A549 (cell line): ENCODE data around the gene ADARB2. TPM values are rescaled to one million over a fixed set of nuclear protein-coding genes. Genes with fewer than 3 reads are reported as not detected.

Source experiments
- ATAC-seq, 2 experiments: fragments of 200-7000 bp in 1 of 2; fragments of >200 bp in 1 of 2; cut with Nextera tagmentation in 1 of 2; cut with Tn5 transposase in 1 of 2; 3 replicates each; pipeline versions ENCODE4 v1.8.0 to v1.9.1; 2018 to 2020; ENCODE audit warnings: mild to moderate bottlenecking in 1 of 2, moderate library complexity in 1 of 2
- CTCF ChIA-PET: fragments of 300-600 bp; sonication (Branson Sonifier 250); formaldehyde crosslinking; extraction: SDS; loops from one replicate; lab custom pipeline; 2021; ENCODE audit warnings: antibody characterized with exemption, inconsistent platforms; lab: Yijun Ruan, JAX
- POLR2A ChIA-PET: fragments of 350-600 bp; formaldehyde crosslinking; extraction: SDS; loops from one replicate; lab custom pipeline; 2021; ENCODE audit warnings: antibody characterized with exemption, inconsistent platforms; lab: Yijun Ruan, JAX
- DNase-seq, 2 experiments: peaks; one replicate each; pipeline versions ENCODE4 v3.0.0 to v3.0.0-alpha.2; 2011 to 2016; ENCODE audit warnings: low read depth in 1 of 2, low spot score in 1 of 2
- FAIRE-seq: peaks from 2 replicates; lab custom pipeline; 2011; peaks lifted over from hg19 to GRCh38; lab: Jason Lieb, UNC
- H3K27ac ChIP-seq, 2 experiments: fragments of >200 bp; sonication (Bioruptor Twin); formaldehyde crosslinking; 3 replicates each; pipeline ENCODE4 v1.5.1; 2016 to 2017
- H3K4me1 ChIP-seq: fragments of >200 bp; sonication (Bioruptor Twin); formaldehyde crosslinking; 3 replicates; pipeline ENCODE4 v1.6.1; 2016
- H3K4me2 ChIP-seq: fragments of >200 bp; sonication (Bioruptor Twin); formaldehyde crosslinking; 3 replicates; pipeline ENCODE4 v1.6.1; 2016
- H3K4me3 ChIP-seq: fragments of >200 bp; sonication (Bioruptor Twin); formaldehyde crosslinking; 3 replicates; pipeline ENCODE4 v1.5.1; 2016
- H3K9me3 ChIP-seq: fragments of >200 bp; sonication (Bioruptor Twin); formaldehyde crosslinking; 3 replicates; pipeline ENCODE4 v1.6.1; 2016
- BHLHE40 ChIP-seq: IDR thresholded peaks from 2 replicates; pipeline ENCODE4 v1.6.1; 2012; ENCODE audit warnings: low read depth, low read length, inconsistent platforms
- CBX8 ChIP-seq: fragments of 200-600 bp; sonication (generic); IDR thresholded peaks from 2 replicates; pipeline ENCODE4 v1.6.1; 2016
- CEBPB ChIP-seq, 2 experiments: fragments of >200 bp in 1 of 2; sonication (Bioruptor Twin) in 1 of 2; formaldehyde crosslinking in 1 of 2; IDR thresholded peaks; 2 replicates each; pipeline ENCODE4 v1.6.1; 2012 to 2016
- CHD2 ChIP-seq: fragments of 150-350 bp; IDR thresholded peaks from 2 replicates; pipeline ENCODE4 v1.6.1; 2014; ENCODE audit warnings: low read length; ENCODE audit not compliant: partially characterized antibody
- EHF ChIP-seq: fragments of 250-450 bp; sonication (Bioruptor Pico); IDR thresholded peaks from 2 replicates; pipeline ENCODE4 v1.5.0; 2020; ENCODE audit warnings: mild to moderate bottlenecking
- EP300 ChIP-seq, 2 experiments: fragments of >200 bp; sonication (Bioruptor Twin); formaldehyde crosslinking; IDR thresholded peaks; 2 replicates in 1 of 2; 3 replicates in 1 of 2; pipeline ENCODE4 v1.6.1; 2016 to 2017
- FOXS1 ChIP-seq: fragments of 250-450 bp; sonication (Bioruptor Pico); IDR thresholded peaks from 2 replicates; pipeline ENCODE4 v1.5.0; 2020; ENCODE audit warnings: mild to moderate bottlenecking, moderate library complexity
- GATA3 ChIP-seq: IDR thresholded peaks from 2 replicates; pipeline ENCODE4 v1.6.1; 2012; ENCODE audit warnings: borderline replicate concordance
- HDAC2 ChIP-seq: fragments of 200-600 bp; sonication (generic); IDR thresholded peaks from 2 replicates; pipeline ENCODE4 v1.6.1; 2016
- JUN ChIP-seq, 2 experiments: fragments of >200 bp; sonication (Bioruptor Twin); formaldehyde crosslinking; IDR thresholded peaks; 2 replicates in 1 of 2; 3 replicates in 1 of 2; pipeline ENCODE4 v1.6.1; 2016 to 2017
- KDM1A ChIP-seq: fragments of 200-600 bp; sonication (generic); IDR thresholded peaks from 2 replicates; pipeline ENCODE4 v1.6.1; 2016; ENCODE audit warnings: low read depth, mild to moderate bottlenecking
- MYC ChIP-seq: IDR thresholded peaks from 2 replicates; pipeline ENCODE4 v1.6.1; 2012; ENCODE audit warnings: mild to moderate bottlenecking, inconsistent platforms, low read length, improper control_type of control experiment, borderline replicate concordance
- NFE2L2 ChIP-seq: fragments of 150-350 bp; conservative IDR thresholded peaks from 2 replicates; pipeline ENCODE4 v1.6.1; 2014; ENCODE audit warnings: low read length
- NR3C1 ChIP-seq: fragments of >200 bp; sonication (Bioruptor Twin); formaldehyde crosslinking; IDR thresholded peaks from 3 replicates; pipeline ENCODE4 v1.6.1; 2017
- POLR2A ChIP-seq: IDR thresholded peaks from 2 replicates; pipeline ENCODE4 v1.6.1; 2012; ENCODE audit warnings: mild to moderate bottlenecking, low read length
- POLR2AphosphoS2 ChIP-seq: conservative IDR thresholded peaks from 2 replicates; pipeline ENCODE4 v1.6.1; 2012; ENCODE audit warnings: low read length, improper control_type of control experiment, inconsistent platforms
- RCOR1 ChIP-seq: fragments of 150-350 bp; IDR thresholded peaks from 2 replicates; pipeline ENCODE4 v1.6.1; 2014; ENCODE audit warnings: antibody characterized with exemption, low read length, low read depth
- RFX5 ChIP-seq: fragments of 450-650 bp; IDR thresholded peaks from 2 replicates; pipeline ENCODE4 v1.7.1; 2014; ENCODE audit warnings: antibody characterized with exemption, mild to moderate bottlenecking, moderate library complexity
- SMC3 ChIP-seq: fragments of >200 bp; sonication (Bioruptor Twin); formaldehyde crosslinking; IDR thresholded peaks from 3 replicates; pipeline ENCODE4 v1.6.1; 2018; ENCODE audit warnings: inconsistent platforms
- SREBF2 ChIP-seq: fragments of 450-650 bp; IDR thresholded peaks from 2 replicates; pipeline ENCODE4 v1.6.1; 2014; ENCODE audit warnings: mild to moderate bottlenecking, moderate library complexity
- ZC3H11A ChIP-seq: fragments of 450-650 bp; IDR thresholded peaks from 2 replicates; pipeline ENCODE4 v1.6.1; 2014; ENCODE audit warnings: antibody characterized with exemption, mild to moderate bottlenecking
- ZFP36 ChIP-seq: fragments of 450-650 bp; IDR thresholded peaks from 2 replicates; pipeline ENCODE4 v1.6.1; 2014; ENCODE audit warnings: borderline replicate concordance; ENCODE audit not compliant: partially characterized antibody
- WGBS: methylation state at CpG from one replicate; pipeline ENCODE4 v1.1.6; 2017; ENCODE audit errors: missing lambda C conversion rate; 5-methylcytosine and 5-hydroxymethylcytosine counted together
- polyA plus RNA-seq, 4 experiments: library from polyadenylated mRNA; depleted of rRNA in 3 of 4; stranded (reverse); fragments of >200 nt; fragmentation: RNase III in 1 of 4; extraction: RNeasy Plus Mini Kit Qiagen cat#74134 plus additional on column Dnase treatment in 1 of 4; gene quantifications; 2 replicates in 3 of 4; 3 replicates in 1 of 4; pipeline ENCODE4 v1.2.3, GENCODE V29; 2011 to 2017
- TF ChIP-seq, protein P1 (sequence below): fragments of >200 bp; sonication (Bioruptor Twin); formaldehyde crosslinking; IDR thresholded peaks from 3 replicates; pipeline ENCODE4 v1.6.1; 2016
- TF ChIP-seq, protein P2 (sequence below): fragments of 250-450 bp; sonication (Bioruptor Pico); IDR thresholded peaks from 2 replicates; pipeline ENCODE4 v1.5.0; 2020; ENCODE audit warnings: low read depth, mild to moderate bottlenecking, moderate library complexity

The ADARB2 gene
- polyA plus RNA-seq, 2 of the 4 experiments (the other 2 are of a cell fraction) = not detected

DNA sequence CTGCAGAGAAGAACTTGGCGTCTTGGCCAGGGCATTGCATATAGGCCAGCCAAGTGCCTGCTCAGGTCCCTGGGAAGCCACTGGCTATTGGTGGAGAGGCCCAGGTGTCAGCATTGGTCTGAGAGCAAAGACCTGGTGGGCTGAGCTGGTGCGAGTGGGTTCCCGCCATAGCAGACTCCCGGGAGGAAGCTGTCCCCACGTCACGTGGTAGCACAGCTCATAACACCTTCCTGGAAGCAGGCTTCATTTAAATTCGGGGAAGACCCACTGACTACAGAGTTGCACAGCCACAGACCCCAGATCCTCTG, 550.7 kb downstream of the ADARB2 start:
- H3K4me1 ChIP-seq = no peaks in the 10 kb centered on the region
- 49% methylated on average over 7 of the region's 7 CpGs for WGBS
- ChIA-PET POLR2A (no interaction called here), CTCF (no interaction called here)
- no peak overlapping the region for H3K4me2 ChIP-seq
- no peak overlapping the region for H3K4me3 ChIP-seq
- DNase-seq (no peak), ATAC-seq (no peak), FAIRE-seq (no peak)
- H3K9me3 ChIP-seq = no peaks in the 10 kb centered on the region
- TF ChIP-seq MYC = no peak
- no peak for TF ChIP-seq NR3C1
- TF ChIP-seq ZFP36 = no peak
- no peak for TF ChIP-seq POLR2A
- H3K27ac ChIP-seq = no peak overlapping the region

- H3K4me3 ChIP-seq = no peak overlapping the region
- DNase-seq (no peak), ATAC-seq (no peak), FAIRE-seq (no peak)
- 41% methylated on average over 16 of the region's 24 CpGs for WGBS
- POLR2A ChIA-PET = no interaction called here
- TF ChIP-seq NFE2L2 (no peak), CEBPB (IDR thresholded peaks at IDR 0.05) (no peak)
- no peaks in the 10 kb centered on the region for H3K4me1 ChIP-seq
- CTCF ChIA-PET = no interaction called here
- H3K4me2 ChIP-seq = no peak overlapping the region
- no peaks in the 10 kb centered on the region for H3K9me3 ChIP-seq
- H3K27ac ChIP-seq = no peak overlapping the region
Measured at GRCh38 chr10:1185911-1186682, 551.2 kb downstream of the ADARB2 start.

- Histone ChIP-seq H3K9me3 (no peaks in the 10 kb centered on the region), H3K4me2 (no peak overlapping the region), H3K27ac (no peak overlapping the region), H3K4me1 (no peaks in the 10 kb centered on the region)
- ChIA-PET POLR2A (no interaction called here), CTCF (no interaction called here)
- no peak for FAIRE-seq
- ATAC-seq = no peak; a peak in 1 of 6 replicates
- no peak for DNase-seq
- no peak for TF ChIP-seq RCOR1
- no peak for TF ChIP-seq CHD2
- TF ChIP-seq, protein P1, sequence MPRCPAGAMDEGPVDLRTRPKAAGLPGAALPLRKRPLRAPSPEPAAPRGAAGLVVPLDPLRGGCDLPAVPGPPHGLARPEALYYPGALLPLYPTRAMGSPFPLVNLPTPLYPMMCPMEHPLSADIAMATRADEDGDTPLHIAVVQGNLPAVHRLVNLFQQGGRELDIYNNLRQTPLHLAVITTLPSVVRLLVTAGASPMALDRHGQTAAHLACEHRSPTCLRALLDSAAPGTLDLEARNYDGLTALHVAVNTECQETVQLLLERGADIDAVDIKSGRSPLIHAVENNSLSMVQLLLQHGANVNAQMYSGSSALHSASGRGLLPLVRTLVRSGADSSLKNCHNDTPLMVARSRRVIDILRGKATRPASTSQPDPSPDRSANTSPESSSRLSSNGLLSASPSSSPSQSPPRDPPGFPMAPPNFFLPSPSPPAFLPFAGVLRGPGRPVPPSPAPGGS = no peak
- TF ChIP-seq BHLHE40 = no peak
- TF ChIP-seq HDAC2 = no peak
- TF ChIP-seq CBX8 = no peak
- TF ChIP-seq CEBPB (IDR thresholded peaks at IDR 0.05) = no peak
- no peak for TF ChIP-seq KDM1A
- TF ChIP-seq, all 56 proteins: peak for 0
- WGBS = 53% methylated on average over 35 of the region's 45 CpGs
- no peak overlapping the region for H3K4me3 ChIP-seq
Measured at GRCh38 chr10:1184541-1185430, 552.5 kb downstream of the ADARB2 start.

DNA sequence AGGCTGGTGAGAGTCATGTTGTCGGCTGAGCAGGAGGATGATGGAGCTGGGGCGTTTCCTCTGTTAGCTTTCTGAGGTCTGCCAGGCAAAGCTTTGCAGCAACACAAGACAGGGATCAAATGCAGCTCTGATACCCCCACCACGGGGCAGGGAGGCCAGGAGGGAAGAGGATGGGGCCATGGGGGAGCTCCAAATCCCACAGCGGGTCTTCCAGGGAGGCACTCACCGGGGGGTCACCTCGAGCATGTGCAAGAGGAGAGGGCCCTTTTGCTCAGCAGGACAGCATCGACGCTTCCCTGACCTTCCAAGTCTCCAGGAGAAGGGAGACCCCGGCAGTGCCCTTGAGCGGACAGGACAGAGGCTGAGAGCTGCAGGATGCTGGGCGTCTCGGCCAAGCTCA, 553.6 kb downstream of the ADARB2 start:
- whole genome bisulfite sequencing = 32% methylated on average over 11 of the region's 12 CpGs
- ATAC-seq = no peak
- CTCF ChIA-PET = no interaction called here
- TF ChIP-seq ZFP36 = no peak
- TF ChIP-seq CBX8 = no peak
- no peak for TF ChIP-seq EHF (CRISPR knock-in tag)
- no peak for TF ChIP-seq SMC3
- no peak for TF ChIP-seq JUN (IDR thresholded peaks at IDR 0.05)
- TF ChIP-seq EP300 (IDR thresholded peaks at IDR 0.05) = no peak
- TF ChIP-seq, protein P2, sequence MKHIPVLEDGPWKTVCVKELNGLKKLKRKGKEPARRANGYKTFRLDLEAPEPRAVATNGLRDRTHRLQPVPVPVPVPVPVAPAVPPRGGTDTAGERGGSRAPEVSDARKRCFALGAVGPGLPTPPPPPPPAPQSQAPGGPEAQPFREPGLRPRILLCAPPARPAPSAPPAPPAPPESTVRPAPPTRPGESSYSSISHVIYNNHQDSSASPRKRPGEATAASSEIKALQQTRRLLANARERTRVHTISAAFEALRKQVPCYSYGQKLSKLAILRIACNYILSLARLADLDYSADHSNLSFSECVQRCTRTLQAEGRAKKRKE (CRISPR knock-in tag) = no peak
- TF ChIP-seq KDM1A = no peak
- TF ChIP-seq ZC3H11A = no peak
- TF ChIP-seq HDAC2 = no peak
- TF ChIP-seq RFX5 = no peak
- TF ChIP-seq GATA3 = no peak
- no peak for TF ChIP-seq CHD2
- no peak for TF ChIP-seq SREBF2
- TF ChIP-seq BHLHE40 = no peak
- no peak for TF ChIP-seq POLR2AphosphoS2
- TF ChIP-seq FOXS1 (CRISPR knock-in tag) = no peak
- TF ChIP-seq, all 56 proteins: peak for 0
- H3K9me3 ChIP-seq = no peaks in the 10 kb centered on the region
- POLR2A ChIA-PET = no interaction called here
- no peaks in the 10 kb centered on the region for H3K4me1 ChIP-seq
- no peak overlapping the region for H3K27ac ChIP-seq
- no peak overlapping the region for H3K4me2 ChIP-seq
- H3K4me3 ChIP-seq = no peak overlapping the region
- no peak for FAIRE-seq
- no peak for DNase-seq
